HG02852 (cell line): ENCODE data around the gene EYA2.

Experiments used
- ATAC-seq: cut with Tn5 transposase; IDR thresholded peaks from one replicate; pipeline ENCODE4 v1.9.1; 2021; ENCODE audit warnings: mild to moderate bottlenecking, moderate library complexity; ENCODE audit not compliant: unreplicated experiment

EYA2 gene

DNA sequence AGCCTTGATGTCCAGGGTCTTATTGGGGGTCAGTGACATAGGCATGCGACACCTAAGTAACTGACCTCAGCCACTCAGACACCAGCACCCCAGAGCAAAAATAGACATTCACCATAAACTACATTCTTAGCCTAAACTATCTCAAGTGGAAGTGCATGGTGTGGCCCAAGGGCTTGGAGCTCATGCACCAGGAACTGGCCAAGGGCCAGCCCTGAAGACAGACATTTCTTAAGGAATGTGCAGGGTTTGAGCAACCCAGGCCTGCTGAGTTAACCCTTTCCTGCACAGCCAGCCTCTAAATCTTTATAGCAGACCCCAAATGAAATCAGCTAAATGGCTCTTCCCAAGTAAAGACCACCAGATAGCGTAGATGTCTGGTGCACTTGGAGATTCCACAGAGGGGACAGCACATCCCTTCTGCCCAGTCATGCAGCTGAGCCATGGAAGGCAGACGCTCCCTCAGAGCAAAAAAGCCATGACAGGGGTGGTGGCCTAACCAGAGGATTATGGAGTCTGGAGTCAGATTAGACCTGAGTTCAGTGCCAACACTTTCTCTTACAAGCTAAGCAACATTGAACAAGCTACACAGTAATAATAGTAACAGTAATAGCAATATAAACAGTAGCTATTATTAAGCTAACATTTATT is 239.3 kb downstream of the EYA2 start:
- ATAC-seq = no peak

DNA sequence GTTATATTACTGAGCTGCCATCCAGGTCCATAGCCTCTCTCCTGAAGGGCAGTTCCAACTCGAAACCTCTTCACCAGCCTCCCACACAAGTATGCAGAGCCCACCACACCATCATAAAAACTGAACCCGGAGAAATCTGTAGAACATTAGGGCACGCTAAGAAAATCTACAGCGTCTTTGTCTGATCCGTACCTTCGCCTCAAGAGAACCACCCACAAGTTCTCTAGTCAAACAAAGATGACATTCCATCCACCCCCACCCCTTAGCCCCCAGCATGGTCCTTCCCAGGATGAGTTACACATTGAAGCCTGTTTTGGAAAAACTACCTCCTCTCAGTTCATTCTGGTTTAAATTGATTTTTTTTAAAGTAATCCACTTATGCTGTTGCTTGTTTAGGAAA is 242.1 kb downstream of the EYA2 start:
- no peak for ATAC-seq

DNA sequence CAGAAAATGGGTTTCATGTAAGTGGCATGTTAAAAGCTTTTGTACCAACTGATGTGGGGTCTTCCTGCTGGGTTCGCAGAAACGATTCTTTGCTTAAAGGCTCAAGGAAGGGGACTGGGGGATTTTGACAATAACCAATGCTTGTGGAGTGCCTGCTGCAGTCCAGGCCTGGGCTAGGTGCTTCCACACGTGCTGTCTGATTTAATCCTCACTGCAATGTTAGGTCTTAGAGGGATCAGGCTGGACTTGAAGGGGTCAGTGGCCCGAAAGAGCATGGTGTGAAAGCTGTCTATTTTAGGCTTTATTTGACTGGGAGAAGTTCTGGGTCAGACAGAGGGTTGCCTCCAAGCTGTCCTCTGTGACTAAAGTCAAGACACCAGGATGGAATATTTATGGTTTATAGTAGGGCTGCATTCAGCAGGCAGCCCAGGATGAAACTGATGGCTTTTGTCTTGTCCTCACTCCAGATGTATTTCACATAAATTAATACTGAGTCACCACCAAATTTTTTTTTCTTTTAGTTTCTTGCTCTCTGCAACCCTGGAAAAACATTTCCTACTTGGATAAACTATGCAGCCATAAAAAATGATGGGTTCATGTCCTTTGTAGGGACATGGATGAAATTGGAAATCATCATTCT is 242.7 kb downstream of the EYA2 start:
- no peak for ATAC-seq

DNA sequence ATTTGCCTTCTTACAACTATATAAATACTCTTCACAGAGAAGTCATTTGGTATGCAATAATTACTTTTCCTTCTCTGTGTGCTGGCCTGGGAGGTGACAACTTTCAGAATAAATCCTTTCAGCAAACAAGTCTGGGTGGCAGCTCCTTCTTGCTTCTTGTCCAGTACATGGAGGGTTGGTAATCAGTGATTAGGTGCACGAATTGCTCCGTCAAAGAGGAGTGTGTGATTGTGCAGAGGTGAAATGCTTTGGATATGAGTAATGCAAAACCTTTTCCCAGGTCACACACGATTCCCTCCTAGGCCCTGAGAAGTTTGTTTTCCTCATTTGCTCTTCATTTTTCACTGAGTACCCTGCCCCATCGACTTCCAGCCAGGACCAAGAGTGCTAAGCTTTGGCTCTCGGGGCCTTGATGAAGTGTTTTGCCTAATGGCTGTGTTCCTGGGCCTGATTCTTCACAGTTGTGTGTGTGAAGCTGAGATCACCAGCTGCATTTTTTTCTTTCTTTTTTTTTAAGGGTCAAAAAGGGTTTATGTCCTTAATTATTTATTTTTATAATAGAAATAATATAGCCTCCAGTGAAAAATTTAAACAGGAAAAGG is 245.4 kb downstream of the EYA2 start:
- ATAC-seq = no peak

DNA sequence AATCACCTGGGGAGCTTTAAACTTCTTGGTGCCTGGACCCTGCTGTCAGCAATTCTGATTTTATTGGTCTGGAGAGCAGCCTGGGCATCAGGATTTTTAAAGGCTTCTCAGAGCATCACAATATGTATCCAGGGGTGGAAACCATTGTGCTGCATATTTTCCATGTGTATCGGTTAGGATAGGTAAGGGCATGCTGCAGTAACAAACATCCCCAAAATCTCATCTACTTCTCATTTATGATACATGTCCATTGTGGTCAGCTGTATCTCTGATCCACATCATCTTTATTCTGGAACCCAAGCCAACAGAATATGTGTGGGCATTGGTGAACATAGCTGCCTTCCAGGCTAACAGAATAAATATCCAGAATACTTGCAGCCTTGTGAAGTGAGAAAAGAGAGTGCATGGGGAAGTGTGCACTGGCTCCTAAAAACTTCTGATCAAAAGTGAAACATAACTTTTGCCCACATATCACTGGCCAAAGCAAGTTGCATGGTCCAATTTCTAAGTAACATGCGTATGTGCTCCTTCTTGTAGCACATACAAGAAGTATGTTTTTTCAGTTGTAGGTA is 246.8 kb downstream of the EYA2 start:
- no peak for ATAC-seq

DNA sequence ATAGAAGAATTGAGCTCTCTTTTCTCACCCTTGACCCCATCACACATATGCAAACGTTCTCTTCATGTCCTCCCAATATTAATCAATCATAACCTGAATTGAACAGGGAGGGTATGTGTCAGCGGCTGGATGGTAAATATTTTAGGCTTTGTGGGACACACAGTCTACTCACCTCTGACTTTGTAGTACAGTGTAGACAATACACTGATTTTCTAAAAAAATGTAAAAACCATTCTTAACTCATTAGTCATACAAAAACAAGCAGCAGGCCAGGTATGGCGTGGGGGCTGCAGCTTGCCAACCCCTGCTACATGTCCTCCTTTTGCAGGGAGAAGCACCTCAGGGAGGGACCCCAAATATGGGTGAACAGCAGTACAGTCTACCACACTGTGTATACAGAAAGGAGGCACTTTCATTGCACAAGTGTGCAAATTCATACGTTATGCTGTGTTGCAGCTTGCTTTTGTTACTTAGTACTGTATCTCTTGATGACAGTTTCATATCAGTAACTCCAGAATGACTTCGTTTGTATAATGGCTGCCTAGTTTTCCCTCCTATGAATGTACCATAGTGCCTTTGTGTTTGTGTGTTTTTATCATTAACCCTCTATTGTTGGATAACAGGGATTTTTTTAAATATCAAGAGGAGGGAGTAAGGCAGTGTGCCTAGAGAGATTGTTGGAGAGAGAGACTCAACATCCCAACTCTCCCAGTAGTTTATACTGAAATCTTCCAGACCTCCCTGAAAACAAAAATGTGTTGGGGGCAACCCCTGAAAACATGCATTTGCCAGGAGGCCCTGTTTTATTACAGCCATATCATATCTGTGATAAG is 247.5 kb downstream of the EYA2 start:
- ATAC-seq = no peak

DNA sequence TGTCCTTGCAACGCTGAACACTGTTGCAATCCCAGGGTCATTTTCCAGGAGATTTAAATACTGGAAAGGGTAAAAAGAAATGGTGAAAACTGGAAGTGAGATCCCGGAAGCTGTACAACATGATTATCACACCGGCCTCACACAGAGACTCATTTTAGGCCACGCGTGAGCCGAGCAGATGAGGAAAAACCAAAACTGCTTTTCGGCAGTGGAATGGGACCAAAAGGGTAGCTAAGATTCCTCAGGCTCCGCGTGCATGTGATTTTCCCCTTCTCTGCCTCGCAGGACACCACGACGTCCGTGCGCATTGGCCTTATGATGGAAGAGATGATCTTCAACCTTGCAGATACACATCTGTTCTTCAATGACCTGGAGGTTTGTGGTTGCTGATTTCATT is 248.1 kb downstream of the EYA2 start:
- no peak for ATAC-seq

DNA sequence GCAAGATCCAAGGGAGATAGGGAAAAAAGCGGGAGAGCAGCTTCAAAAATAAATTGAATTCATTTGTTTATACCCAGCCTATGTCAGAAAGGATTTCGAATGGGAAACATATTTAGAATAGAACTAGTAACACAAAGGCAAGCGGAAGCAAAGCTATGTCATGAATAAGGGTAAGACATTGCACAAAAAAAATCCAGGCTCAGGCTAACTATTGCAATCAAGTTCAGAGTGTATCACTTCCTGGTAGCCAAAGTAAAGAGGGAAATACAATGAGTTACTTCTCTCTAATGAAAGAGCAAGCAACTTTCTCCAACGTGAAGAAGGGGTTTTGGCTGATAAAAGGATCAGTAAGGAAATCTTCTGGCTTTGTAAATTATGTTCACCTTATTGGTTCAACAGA is 249.0 kb downstream of the EYA2 start:
- no peak for ATAC-seq

DNA sequence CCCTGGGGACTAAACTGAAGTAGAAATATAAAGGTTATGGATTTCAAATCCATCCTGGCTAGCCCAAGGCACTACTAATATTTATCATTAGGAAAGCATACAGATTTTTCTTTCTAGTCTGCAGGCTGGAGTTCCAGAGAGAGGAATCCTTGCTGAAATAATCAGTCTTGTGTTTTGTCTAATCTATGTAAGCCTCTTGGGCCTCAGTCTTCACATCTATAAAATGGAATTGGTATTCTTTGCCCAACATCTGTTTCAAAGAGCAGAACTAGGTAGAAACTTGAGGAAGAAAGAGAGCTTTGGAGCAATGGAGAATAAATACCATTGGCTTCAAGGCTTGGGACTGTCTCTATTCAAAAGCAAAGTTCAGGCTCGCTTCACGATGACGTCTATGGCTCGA is 249.8 kb downstream of the EYA2 start:
- no peak for ATAC-seq

DNA sequence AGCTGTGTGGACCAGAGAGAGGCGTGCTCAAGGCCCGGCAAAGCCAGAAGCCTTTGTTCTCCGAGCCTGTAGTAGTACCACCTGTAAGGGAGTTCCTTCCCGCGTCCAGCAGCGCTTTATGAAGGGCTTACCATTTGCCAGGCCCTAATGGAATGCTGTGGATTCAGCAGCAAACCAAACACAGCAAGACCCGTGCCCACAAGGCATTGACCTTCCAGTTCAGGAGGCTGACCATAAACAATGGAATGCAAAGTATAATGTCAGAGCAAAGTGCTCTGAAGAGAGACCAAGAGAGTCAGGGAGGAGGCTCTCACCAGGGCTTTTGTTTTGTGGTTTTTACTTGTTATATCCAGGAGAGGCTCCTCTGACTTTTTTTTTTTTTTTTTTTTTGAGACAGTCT is 252.0 kb downstream of the EYA2 start:
- no peak for ATAC-seq

DNA sequence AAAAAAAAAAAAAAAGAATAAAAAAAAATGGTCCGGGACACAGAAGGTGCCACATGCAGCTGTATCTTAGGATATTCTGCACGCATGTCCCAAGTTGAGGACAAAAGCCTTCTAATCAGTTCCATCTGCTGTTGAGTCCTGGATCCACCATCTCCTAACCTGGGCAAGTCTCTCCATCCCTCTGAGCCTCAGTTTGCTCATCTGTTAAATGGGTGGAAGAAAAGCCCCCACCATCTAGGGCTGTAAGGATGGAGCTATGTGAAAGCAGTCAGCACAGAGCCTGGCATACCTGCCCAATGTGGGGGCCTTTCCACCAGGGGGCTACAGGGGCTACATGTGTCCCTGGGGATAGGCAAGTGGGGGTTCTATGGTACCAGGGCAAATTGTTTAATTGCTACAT is 253.4 kb downstream of the EYA2 start:
- no peak for ATAC-seq

DNA sequence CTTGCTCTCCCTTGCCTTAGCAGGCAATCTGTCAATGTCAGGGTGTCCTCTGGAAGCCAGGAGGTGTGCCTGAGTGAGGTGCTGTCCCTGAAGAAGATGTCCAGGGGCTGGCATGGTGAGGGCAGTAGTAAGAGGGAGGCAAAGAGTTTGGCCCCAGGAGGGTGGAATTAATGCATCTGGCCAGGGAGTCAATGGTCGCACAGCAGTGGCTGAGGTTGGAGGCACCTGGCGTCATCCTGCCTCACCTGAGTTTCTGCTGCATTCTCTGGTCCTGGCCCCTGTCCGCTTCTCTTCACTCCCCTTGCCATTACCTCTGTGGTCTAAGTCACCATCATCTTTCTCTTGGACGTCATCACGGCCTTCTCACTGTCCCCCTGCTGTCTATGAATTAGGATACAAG is 255.3 kb downstream of the EYA2 start:
- ATAC-seq = no peak

DNA sequence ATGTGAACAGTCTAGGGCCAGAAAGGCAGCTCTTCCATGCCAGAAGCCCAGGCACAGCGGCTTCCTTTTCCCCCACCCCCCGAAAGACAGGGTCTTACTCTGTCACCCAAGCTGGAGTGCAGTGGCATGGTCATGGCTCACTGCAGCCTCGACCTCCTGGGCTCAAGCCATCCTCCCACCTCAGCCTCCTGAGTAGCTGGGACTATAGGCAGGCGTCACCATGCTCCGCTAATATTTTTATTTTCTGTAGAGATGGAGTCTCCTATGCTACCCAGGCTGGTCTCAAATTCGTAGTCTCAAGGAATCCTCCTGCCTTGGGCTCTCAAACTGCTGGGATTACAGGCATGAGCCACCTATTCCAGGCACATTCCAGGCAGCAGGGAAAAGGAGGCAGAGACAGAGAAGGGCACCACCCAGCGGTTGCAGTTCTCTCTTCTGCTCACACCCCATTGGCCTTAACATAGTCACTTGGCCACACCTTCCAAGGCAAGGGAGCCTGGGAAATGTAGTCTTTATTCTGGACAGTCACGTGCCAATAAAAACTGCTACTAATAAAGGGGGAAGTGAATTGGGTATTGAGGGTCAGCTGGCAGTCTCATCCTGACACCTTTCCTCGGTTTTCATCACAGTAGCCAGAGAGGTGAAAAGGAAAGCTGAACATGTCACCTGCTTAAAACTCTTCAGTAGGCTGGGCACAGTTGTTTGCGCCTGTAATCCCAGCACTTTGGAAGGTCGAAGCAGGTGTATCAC is 255.9 kb downstream of the EYA2 start:
- no peak for ATAC-seq

DNA sequence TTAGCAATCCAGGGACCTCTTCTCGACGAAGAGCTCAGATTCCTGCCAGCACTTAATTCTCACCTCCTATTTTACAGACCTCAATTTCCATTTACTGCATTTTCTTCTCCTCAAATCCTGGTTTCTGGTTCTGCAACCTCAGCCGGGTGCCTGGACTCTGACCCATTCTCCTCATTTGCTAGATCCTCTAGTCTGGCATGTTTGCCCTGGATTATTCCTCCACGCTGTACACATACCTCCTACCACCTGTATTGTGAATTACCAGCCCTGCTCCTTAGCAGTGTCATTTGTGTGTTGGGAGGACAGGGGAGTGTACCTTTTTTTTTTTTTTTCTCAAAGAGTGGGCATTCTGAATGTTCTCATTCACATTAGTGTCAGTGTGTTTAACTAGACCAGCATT is 257.4 kb downstream of the EYA2 start:
- no peak for ATAC-seq

DNA sequence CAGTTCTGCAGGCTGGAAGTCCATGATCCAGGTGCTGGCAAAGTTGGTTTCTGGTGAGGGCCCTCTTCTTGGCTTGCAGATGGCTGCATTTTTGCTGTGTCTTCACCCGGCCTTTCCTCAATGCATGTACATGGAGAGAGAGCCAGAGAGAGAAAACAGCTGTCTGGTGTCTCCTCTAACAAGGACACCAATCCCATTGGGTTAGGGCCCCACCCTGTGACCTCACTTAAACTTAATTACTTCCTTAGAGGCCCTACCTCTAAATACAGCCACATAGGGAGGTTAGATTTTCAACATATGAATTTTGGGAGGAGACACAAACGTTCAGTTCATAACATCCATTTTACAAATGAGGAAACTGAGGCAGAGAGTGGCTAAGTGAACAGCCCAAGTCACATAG is 259.4 kb downstream of the EYA2 start:
- ATAC-seq = no peak

DNA sequence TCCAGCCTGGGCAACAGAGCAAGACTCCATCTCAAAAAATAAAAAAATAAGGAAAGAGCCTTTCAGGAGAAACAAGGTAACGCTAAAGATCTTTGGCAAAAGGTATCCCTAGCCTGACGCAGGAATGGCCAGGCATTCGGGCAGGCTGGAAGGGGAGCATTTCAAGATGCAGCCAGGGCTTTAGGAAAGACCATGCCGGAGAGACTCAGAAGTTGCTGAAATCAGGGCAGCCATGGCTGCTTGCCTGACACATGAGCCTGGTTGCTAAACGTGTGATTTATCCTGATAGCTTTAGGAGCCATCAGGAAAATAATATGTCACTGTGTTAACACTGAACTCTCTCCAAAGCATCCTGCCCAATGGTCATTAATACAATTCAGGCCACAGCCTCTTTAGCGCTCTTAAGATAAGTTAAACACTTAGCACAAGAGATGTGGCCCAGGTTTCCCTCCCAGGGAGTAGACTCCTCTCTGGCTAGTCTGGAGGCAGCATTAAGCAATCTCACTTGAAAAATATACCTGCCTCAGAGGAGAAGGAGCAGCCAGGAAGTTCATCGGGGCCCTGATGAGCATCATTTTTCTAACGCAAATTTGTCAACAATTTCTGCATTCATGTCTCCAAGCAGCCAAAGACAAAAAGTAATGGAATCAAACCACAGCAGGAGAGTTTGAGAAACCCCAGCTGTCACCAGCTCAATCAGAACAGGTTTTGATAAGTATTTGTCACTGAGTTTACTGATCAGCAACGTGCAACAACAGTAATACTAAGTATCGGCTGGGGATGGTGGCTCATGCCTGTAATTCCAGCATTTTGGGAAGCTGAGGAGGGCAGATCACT is 261.9 kb downstream of the EYA2 start:
- ATAC-seq = no peak

DNA sequence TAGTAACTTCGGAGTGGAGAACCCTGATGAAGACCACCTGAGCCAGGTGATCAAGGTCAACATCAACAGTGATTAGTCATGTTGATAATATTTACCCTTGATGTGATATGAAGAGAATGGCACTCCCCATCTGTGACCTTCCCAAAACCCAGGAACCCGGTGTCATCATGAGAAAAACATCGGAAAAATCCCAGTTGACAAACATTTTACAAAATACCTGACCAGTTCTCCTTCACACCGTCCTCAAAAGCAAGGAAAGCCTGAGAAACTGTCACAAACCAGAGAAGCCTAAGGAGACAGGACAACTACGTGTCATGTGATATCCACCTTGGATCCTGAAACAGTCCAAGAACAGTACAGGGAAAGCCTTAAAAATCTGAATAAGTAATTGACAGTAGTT is 264.5 kb downstream of the EYA2 start:
- ATAC-seq = no peak

DNA sequence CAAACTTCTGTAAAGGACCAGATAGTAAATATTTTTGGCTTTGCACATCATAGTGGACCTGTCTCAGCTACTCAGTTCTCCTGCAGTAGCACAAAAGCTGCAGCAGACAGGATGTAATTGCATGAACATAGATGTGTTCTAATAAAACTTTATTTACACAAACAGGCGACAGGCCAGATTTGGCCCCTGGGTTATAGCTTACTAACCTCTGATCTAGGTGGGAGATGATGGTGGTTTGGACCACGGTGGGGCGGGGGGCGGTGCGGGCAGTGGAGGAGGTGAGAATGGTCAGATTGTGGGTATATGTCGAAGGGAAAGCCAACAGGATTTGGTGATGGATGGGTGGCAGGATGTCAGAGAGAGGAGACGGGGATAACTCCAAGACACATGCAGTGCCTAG is 265.6 kb downstream of the EYA2 start:
- no peak for ATAC-seq

DNA sequence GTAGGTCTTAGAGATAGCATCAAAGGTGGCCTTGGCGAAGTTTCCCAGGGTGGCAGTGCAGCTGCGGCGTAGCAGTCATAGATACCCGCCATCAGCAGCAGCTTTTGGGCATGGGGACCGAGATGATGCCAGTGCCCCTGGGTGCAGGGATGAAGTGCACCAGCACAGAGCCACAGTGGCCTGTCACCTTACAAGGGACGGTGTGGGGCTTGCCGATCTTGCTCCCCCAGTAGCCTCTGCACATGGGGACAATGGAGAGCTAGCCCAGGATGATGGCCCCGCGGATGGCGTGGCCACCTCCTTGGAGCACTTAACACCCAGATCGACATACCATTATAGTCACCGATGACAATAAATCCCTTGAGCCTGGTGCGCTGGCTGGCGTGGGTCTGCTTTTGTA is 266.3 kb downstream of the EYA2 start:
- ATAC-seq = no peak

DNA sequence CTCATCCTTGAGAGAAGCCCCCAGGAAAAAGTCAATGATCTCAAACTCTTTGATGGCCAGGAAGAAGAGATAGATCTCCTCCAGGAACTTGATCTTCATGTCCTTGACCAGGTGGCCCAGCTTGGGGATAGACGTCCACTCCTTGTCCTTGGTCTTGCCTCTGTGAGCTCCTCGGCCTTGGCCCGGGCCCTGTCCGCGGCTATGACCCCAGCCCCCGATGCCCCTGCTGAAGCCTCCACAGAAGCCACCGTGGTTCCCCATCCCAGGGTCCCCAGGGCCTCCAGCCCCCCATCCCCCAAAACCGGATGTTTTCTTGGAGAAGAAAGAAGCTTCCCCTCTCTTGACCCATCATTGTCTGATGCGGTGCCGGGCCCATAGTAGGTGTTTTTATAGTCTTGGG is 266.8 kb downstream of the EYA2 start:
- no peak for ATAC-seq
